Dermis microvascular lymphatic vessel endothelial cell (primary cell): ENCODE results near the gene ARHGAP9. TPM values are rescaled to one million over a fixed set of nuclear protein-coding genes. Genes with fewer than 3 reads are reported as not detected.
A peak's percentile ranks its signal among the peaks of the same experiment; 100 is the strongest.
"Not testable (repeated sequence)": the region's sequence is repeated elsewhere in the genome, so short reads cannot be mapped to it uniquely, and the experiment has no call there.

ENCODE experiments used
- DNase-seq, 2 donors: peaks; one replicate each; pipeline versions ENCODE4 v3.0.0 to v3.0.0-alpha.2; 2010; ENCODE audit warnings: low read depth in 2 of 2
- total RNA-seq: library from RNA; depleted of rRNA; stranded (reverse); fragments of >200 nt; gene quantifications from 2 replicates; pipeline ENCODE4 v1.2.1, GENCODE V29; 2014

The ARHGAP9 gene
- total RNA-seq, 1 donor from 2014 or later = not detected

GRCh38 chr12:57459055-57459749 lies 20.5 kb downstream of the ARHGAP9 start:
- peak; percentile 82 to 95 for DNase-seq

GRCh38 chr12:57458665-57459054 lies 21.0 kb downstream of the ARHGAP9 start:
- DNase-seq = no peak

GRCh38 chr12:57456737-57457490 lies 22.8 kb downstream of the ARHGAP9 start:
- no peak for DNase-seq

- peak; percentile 16 to 52 for DNase-seq
These were observed 23.4 kb downstream of the ARHGAP9 start for GRCh38 chr12:57456145-57456700.

- DNase-seq = no peak
These were observed 24.1 kb downstream of the ARHGAP9 start for GRCh38 chr12:57455374-57456144.

GRCh38 chr12:57454566-57455373 lies 24.9 kb downstream of the ARHGAP9 start, which contains the start of gene INHBE:
Gene INHBE, plus strand, starts transcription at chr12:57455307. Its CDS starts 230 bp downstream, at chr12:57455537.
- DNase-seq = no peak

- DNase-seq = no peak
These were observed 25.5 kb downstream of the ARHGAP9 start for GRCh38 chr12:57454213-57454565.

GRCh38 chr12:57452937-57453509 lies 26.6 kb downstream of the ARHGAP9 start:
- DNase-seq = peak; percentile 45 to 72

- peak in 1 of 2 donors; percentile 53 for DNase-seq
These were observed 27.3 kb downstream of the ARHGAP9 start for GRCh38 chr12:57452181-57452936.

GRCh38 chr12:57451233-57451778 lies 28.4 kb downstream of the ARHGAP9 start:
- no peak for DNase-seq

GRCh38 chr12:57450057-57450456 lies 29.6 kb downstream of the ARHGAP9 start:
- DNase-seq = no peak

- DNase-seq = no peak
These were observed 30.3 kb downstream of the ARHGAP9 start for GRCh38 chr12:57449375-57449774.

GRCh38 chr12:57448669-57449068 lies 31.0 kb downstream of the ARHGAP9 start:
- no peak for DNase-seq

GRCh38 chr12:57446292-57446960 lies 33.2 kb downstream of the ARHGAP9 start:
- no peak for DNase-seq

GRCh38 chr12:57444744-57445143 lies 34.9 kb downstream of the ARHGAP9 start:
- DNase-seq = no peak

GRCh38 chr12:57444337-57444736 lies 35.3 kb downstream of the ARHGAP9 start:
- DNase-seq = not testable (repeated sequence)

GRCh38 chr12:57441846-57442427 lies 37.7 kb downstream of the ARHGAP9 start:
- no peak for DNase-seq

GRCh38 chr12:57441393-57441792 lies 38.3 kb downstream of the ARHGAP9 start:
- DNase-seq = not testable (repeated sequence)
